ENCODE measurements around the gene SEC24C.
A peak's percentile ranks its signal among the peaks of the same experiment; 100 is the strongest.

Gene SEC24C

DNA sequence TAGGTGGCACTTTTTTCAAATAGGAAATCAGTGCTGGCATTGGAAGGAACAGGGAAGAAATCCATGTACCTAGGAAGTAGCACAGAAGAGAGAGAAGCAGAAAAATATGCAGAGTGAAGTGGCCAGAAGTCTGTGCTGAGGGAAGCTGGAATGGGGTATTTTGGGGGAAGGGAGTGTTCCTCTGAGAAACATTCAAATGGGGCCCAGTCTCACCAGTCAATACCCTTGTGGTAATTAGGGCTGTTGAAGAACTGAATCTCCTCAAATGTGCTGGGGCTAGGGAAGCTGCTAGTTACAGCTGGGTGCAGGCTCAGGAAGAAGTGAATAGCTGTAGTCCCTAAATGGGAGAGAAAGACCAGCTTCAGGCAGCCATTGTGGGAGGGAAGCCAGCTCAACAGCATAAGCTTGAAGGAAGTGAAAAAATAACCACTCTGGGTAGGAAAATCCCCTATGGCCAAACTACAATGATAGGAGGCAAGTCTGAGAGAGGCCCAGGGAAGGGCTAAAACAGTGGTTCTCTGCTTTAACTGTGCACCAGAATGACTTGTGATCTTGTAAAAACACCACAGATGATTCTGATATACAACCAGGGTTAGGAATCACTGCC lies 59.6 kb downstream of the SEC24C start:
- DNase-seq (ENCODE audit: low spot score in 2 of 2), result no peak
- ATAC-seq (replicated peaks; ENCODE audit: extremely low read depth, poor library complexity, severe bottlenecking), result peak; percentile 20
- no peak overlapping the region for H3K27ac Mint-ChIP-seq (ENCODE audit: low read depth)
- peaks cover 74% of the 10 kb centered on the region for H3K36me3 Mint-ChIP-seq (ENCODE audit: insufficient read depth)
- no peaks in the 10 kb centered on the region for H3K27me3 Mint-ChIP-seq
- H3K4me1 Mint-ChIP-seq, result peaks cover 47% of the 10 kb centered on the region
- H3K9me3 Mint-ChIP-seq, result no peaks in the 10 kb centered on the region
- H3K4me3 Mint-ChIP-seq, result no peak overlapping the region

GRCh38 chr10:73806176-73806950 lies 62.2 kb downstream of the SEC24C start:
- Mint-ChIP-seq H3K27ac (ENCODE audit: low read depth) (peak overlapping the region; percentile 48), H3K4me3 (peak overlapping the region; percentile 12), H3K36me3 (ENCODE audit: insufficient read depth) (peaks cover 63% of the 10 kb centered on the region), H3K4me1 (peaks cover 62% of the 10 kb centered on the region), H3K9me3 (no peaks in the 10 kb centered on the region), H3K27me3 (no peaks in the 10 kb centered on the region)
- ATAC-seq (replicated peaks; ENCODE audit: extremely low read depth, poor library complexity, severe bottlenecking) (no peak), DNase-seq (ENCODE audit: low spot score in 2 of 2) (no peak)

- no peak overlapping the region for H3K4me3 Mint-ChIP-seq
- H3K27me3 Mint-ChIP-seq, result no peaks in the 10 kb centered on the region
- no peak overlapping the region for H3K27ac Mint-ChIP-seq (ENCODE audit: low read depth)
- H3K4me1 Mint-ChIP-seq, result peaks cover 62% of the 10 kb centered on the region
- ATAC-seq (replicated peaks; ENCODE audit: extremely low read depth, poor library complexity, severe bottlenecking) (no peak), DNase-seq (ENCODE audit: low spot score in 2 of 2) (no peak)
- peaks cover 62% of the 10 kb centered on the region for H3K36me3 Mint-ChIP-seq (ENCODE audit: insufficient read depth)
- H3K9me3 Mint-ChIP-seq, result no peaks in the 10 kb centered on the region
Observed at GRCh38 chr10:73807471-73807870, 63.3 kb downstream of the SEC24C start.

DNA sequence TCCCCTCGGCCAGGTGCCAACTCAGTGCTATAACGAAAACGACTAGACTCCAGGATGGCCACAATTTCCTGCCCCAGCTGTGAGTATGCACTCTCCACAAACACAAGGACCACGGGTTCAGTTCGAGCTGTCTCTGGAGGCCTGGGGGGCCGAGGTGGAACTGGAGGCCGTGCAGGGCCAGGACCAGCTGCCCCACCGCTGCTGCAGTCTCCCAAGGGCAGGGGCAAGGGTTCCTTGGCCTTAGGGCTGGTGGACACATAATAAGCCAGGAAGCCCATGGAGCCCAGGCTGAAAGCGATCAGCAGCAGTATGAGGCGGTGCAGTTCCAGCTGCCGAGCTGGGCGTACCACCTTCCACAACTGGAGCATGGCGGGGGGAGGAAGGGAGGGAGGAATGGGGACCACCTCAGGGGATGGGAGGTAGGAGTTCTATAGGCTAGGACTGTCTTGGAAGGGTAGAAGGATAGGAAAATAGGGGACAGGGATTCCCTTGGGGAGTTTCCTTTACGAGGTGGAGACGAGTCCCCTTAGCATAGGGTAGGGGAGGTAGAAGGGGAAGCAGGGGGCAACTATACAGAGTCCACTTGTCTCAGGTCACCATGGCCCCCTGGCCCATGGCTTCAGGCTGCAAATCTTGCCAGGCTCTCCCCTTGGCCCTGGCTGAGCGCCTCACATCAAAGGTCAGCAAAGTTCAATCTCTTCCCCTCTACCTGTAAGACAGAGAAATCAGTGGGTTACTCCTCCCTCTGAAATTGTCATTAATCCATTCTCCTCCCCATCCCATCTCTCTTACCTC lies 64.0 kb downstream of the SEC24C start:
- peaks cover 58% of the 10 kb centered on the region for H3K4me1 Mint-ChIP-seq
- peaks cover 57% of the 10 kb centered on the region for H3K36me3 Mint-ChIP-seq (ENCODE audit: insufficient read depth)
- H3K27ac Mint-ChIP-seq (ENCODE audit: low read depth), result peak overlapping the region; percentile 25
- DNase-seq (ENCODE audit: low spot score in 2 of 2) (no peak), ATAC-seq (replicated peaks; ENCODE audit: extremely low read depth, poor library complexity, severe bottlenecking) (no peak)
- no peaks in the 10 kb centered on the region for H3K9me3 Mint-ChIP-seq
- H3K4me3 Mint-ChIP-seq, result no peak overlapping the region
- H3K27me3 Mint-ChIP-seq, result no peaks in the 10 kb centered on the region

GRCh38 chr10:73809061-73809818 lies 65.1 kb downstream of the SEC24C start:
- Mint-ChIP-seq H3K9me3 (no peaks in the 10 kb centered on the region), H3K27me3 (no peaks in the 10 kb centered on the region), H3K36me3 (ENCODE audit: insufficient read depth) (peaks cover 52% of the 10 kb centered on the region), H3K27ac (ENCODE audit: low read depth) (peak overlapping the region; percentile 25), H3K4me1 (peaks cover 52% of the 10 kb centered on the region), H3K4me3 (peak overlapping the region; percentile 86)
- DNase-seq (ENCODE audit: low spot score in 2 of 2), result no peak
- no peak for ATAC-seq (replicated peaks; ENCODE audit: extremely low read depth, poor library complexity, severe bottlenecking)

- no peaks in the 10 kb centered on the region for H3K27me3 Mint-ChIP-seq
- H3K4me1 Mint-ChIP-seq, result peaks cover 52% of the 10 kb centered on the region
- DNase-seq (ENCODE audit: low spot score in 2 of 2) (no peak), ATAC-seq (replicated peaks; ENCODE audit: extremely low read depth, poor library complexity, severe bottlenecking) (no peak)
- H3K27ac Mint-ChIP-seq (ENCODE audit: low read depth), result peak overlapping the region; percentile 92
- H3K4me3 Mint-ChIP-seq, result peak overlapping the region; percentile 86
- H3K36me3 Mint-ChIP-seq (ENCODE audit: insufficient read depth), result peaks cover 49% of the 10 kb centered on the region
- H3K9me3 Mint-ChIP-seq, result no peaks in the 10 kb centered on the region
Observed at GRCh38 chr10:73810358-73810734, 66.2 kb downstream of the SEC24C start.

GRCh38 chr10:73810735-73811465 lies 66.7 kb downstream of the SEC24C start:
- H3K27me3 Mint-ChIP-seq, result no peaks in the 10 kb centered on the region
- H3K9me3 Mint-ChIP-seq, result no peaks in the 10 kb centered on the region
- H3K4me3 Mint-ChIP-seq, result peak overlapping the region; percentile 86
- H3K36me3 Mint-ChIP-seq (ENCODE audit: insufficient read depth), result peaks cover 45% of the 10 kb centered on the region
- ATAC-seq (replicated peaks; ENCODE audit: extremely low read depth, poor library complexity, severe bottlenecking) (peak; percentile 16), DNase-seq (ENCODE audit: low spot score in 2 of 2) (peak; percentile 37 to 39)
- peak overlapping the region; percentile 92 for H3K27ac Mint-ChIP-seq (ENCODE audit: low read depth)
- peaks cover 48% of the 10 kb centered on the region for H3K4me1 Mint-ChIP-seq

GRCh38 chr10:73812657-73813056 lies 68.5 kb downstream of the SEC24C start:
- Mint-ChIP-seq H3K9me3 (no peaks in the 10 kb centered on the region), H3K4me3 (peak overlapping the region; percentile 86), H3K27ac (ENCODE audit: low read depth) (peak overlapping the region; percentile 92), H3K36me3 (ENCODE audit: insufficient read depth) (peaks cover 37% of the 10 kb centered on the region), H3K27me3 (no peaks in the 10 kb centered on the region), H3K4me1 (peaks cover 31% of the 10 kb centered on the region)
- DNase-seq (ENCODE audit: low spot score in 2 of 2) (no peak), ATAC-seq (replicated peaks; ENCODE audit: extremely low read depth, poor library complexity, severe bottlenecking) (no peak)

- Mint-ChIP-seq H3K36me3 (ENCODE audit: insufficient read depth) (peaks cover 35% of the 10 kb centered on the region), H3K4me1 (peaks cover 24% of the 10 kb centered on the region), H3K27ac (ENCODE audit: low read depth) (peak overlapping the region; percentile 92), H3K4me3 (no peak overlapping the region), H3K9me3 (no peaks in the 10 kb centered on the region), H3K27me3 (no peaks in the 10 kb centered on the region)
- no peak for DNase-seq (ENCODE audit: low spot score in 2 of 2)
- ATAC-seq (replicated peaks; ENCODE audit: extremely low read depth, poor library complexity, severe bottlenecking), result no peak
Observed at GRCh38 chr10:73813333-73813732, 69.2 kb downstream of the SEC24C start.

GRCh38 chr10:73814276-73814895 lies 70.2 kb downstream of the SEC24C start:
- no peaks in the 10 kb centered on the region for H3K9me3 Mint-ChIP-seq
- no peaks in the 10 kb centered on the region for H3K27me3 Mint-ChIP-seq
- no peak overlapping the region for H3K27ac Mint-ChIP-seq (ENCODE audit: low read depth)
- DNase-seq (ENCODE audit: low spot score in 2 of 2), result no peak
- peaks cover 14% of the 10 kb centered on the region for H3K4me1 Mint-ChIP-seq
- no peak overlapping the region for H3K4me3 Mint-ChIP-seq
- ATAC-seq (replicated peaks; ENCODE audit: extremely low read depth, poor library complexity, severe bottlenecking), result no peak
- peaks cover 29% of the 10 kb centered on the region for H3K36me3 Mint-ChIP-seq (ENCODE audit: insufficient read depth)

DNA sequence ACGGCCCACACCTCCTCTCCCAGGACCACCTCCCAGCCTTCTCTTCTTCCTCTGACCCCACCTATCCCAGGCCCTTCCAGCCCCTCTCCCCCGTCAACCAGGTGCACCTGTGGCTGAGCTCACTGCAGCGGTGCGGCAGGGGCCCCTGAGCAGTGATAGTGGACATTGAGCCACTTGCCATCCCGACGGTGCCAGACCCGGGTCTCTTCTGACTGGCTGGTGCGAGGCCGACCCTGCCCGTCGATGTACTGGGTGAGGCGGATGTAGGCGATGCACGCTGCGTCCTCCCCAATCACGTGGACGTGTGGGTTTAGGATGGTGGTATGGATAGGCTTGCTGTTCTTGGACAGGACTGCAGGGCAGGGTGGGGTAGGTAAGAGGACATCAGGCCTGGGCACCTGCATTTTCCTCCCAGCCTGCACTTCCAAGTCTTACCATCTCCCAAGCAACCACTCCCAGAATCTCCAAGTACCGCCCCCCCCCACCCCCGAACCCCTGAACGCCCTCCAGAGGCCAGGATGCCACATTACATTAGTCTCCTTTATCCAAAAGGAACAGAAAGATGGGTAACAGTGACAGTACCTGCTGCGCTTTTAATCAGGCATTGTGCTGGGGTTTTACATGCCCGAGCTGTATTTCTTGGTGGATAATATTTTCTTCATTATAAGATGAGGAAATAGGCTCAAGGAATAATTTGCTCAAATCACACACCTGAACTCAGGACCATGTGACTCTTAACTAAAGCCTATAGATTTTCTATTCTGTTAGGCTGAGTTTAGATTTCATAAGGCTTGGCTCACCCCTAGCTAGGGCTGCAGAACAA lies 70.9 kb downstream of the SEC24C start:
- H3K36me3 Mint-ChIP-seq (ENCODE audit: insufficient read depth), result peaks cover 32% of the 10 kb centered on the region
- H3K27me3 Mint-ChIP-seq, result no peaks in the 10 kb centered on the region
- no peak for DNase-seq (ENCODE audit: low spot score in 2 of 2)
- H3K4me3 Mint-ChIP-seq, result no peak overlapping the region
- H3K27ac Mint-ChIP-seq (ENCODE audit: low read depth), result no peak overlapping the region
- peaks cover 6% of the 10 kb centered on the region for H3K4me1 Mint-ChIP-seq
- ATAC-seq (replicated peaks; ENCODE audit: extremely low read depth, poor library complexity, severe bottlenecking), result no peak
- no peaks in the 10 kb centered on the region for H3K9me3 Mint-ChIP-seq
